HG02610 (cell line): ENCODE results near the gene EXOC4.
"Not testable (repeated sequence)": the region's sequence is repeated elsewhere in the genome, so short reads cannot be mapped to it uniquely, and the experiment has no call there.

Source experiments
- ATAC-seq: cut with Tn5 transposase; IDR thresholded peaks from one replicate; pipeline ENCODE4 v1.9.1; 2021; ENCODE audit warnings: mild to moderate bottlenecking, moderate library complexity; ENCODE audit not compliant: unreplicated experiment

EXOC4 gene

GRCh38 chr7:133602291-133602690 is 349.4 kb downstream of the EXOC4 start:
- ATAC-seq = no peak

GRCh38 chr7:133606991-133607390 is 354.1 kb downstream of the EXOC4 start:
- ATAC-seq = no peak

- ATAC-seq = no peak
These were observed 356.9 kb downstream of the EXOC4 start for GRCh38 chr7:133609806-133610205.

- no peak for ATAC-seq
These were observed 359.1 kb downstream of the EXOC4 start for GRCh38 chr7:133611955-133612354.

- no peak for ATAC-seq
These were observed 360.4 kb downstream of the EXOC4 start for GRCh38 chr7:133613250-133613790.

- no peak for ATAC-seq
These were observed 361.4 kb downstream of the EXOC4 start for GRCh38 chr7:133614251-133614650.

GRCh38 chr7:133618970-133619369 is 366.1 kb downstream of the EXOC4 start:
- ATAC-seq = no peak

GRCh38 chr7:133619491-133619890 is 366.6 kb downstream of the EXOC4 start:
- ATAC-seq = no peak

GRCh38 chr7:133623721-133624120 is 370.8 kb downstream of the EXOC4 start:
- no peak for ATAC-seq

- ATAC-seq = no peak
These were observed 372.2 kb downstream of the EXOC4 start for GRCh38 chr7:133625046-133625445.

GRCh38 chr7:133629701-133630100 is 376.8 kb downstream of the EXOC4 start:
- no peak for ATAC-seq

- no peak for ATAC-seq
These were observed 380.2 kb downstream of the EXOC4 start for GRCh38 chr7:133633055-133633454.

GRCh38 chr7:133635541-133635940 is 382.7 kb downstream of the EXOC4 start:
- no peak for ATAC-seq

GRCh38 chr7:133638857-133639256 is 386.0 kb downstream of the EXOC4 start:
- ATAC-seq = no peak

GRCh38 chr7:133641436-133641835 is 388.6 kb downstream of the EXOC4 start:
- ATAC-seq = no peak

GRCh38 chr7:133642907-133643306 is 390.0 kb downstream of the EXOC4 start:
- ATAC-seq = no peak

- ATAC-seq = not testable (repeated sequence)
These were observed 390.8 kb downstream of the EXOC4 start for GRCh38 chr7:133643652-133644051.

- ATAC-seq = no peak
These were observed 393.1 kb downstream of the EXOC4 start for GRCh38 chr7:133645884-133646391.

- no peak for ATAC-seq
These were observed 393.8 kb downstream of the EXOC4 start for GRCh38 chr7:133646472-133647315.

GRCh38 chr7:133649593-133649992 is 396.7 kb downstream of the EXOC4 start:
- no peak for ATAC-seq

GRCh38 chr7:133650069-133650468 is 397.2 kb downstream of the EXOC4 start:
- no peak for ATAC-seq
